Bronchial epithelial cell (primary cell): Measurements from ENCODE around the gene VPS18. TPM values are rescaled to one million over a fixed set of nuclear protein-coding genes. Genes with fewer than 3 reads are reported as not detected.

ENCODE experiments used
- DNase-seq: peaks from one replicate; pipeline ENCODE4 v3.0.0-alpha.2; 2010; ENCODE audit warnings: low read depth
- FAIRE-seq: peaks from 2 replicates; lab custom pipeline; 2011; peaks lifted over from hg19 to GRCh38; lab: Jason Lieb, UNC
- H3K27me3 ChIP-seq: 2 replicates; pipeline ENCODE4 v1.5.1; 2011; ENCODE audit warnings: low read length; ENCODE audit not compliant: control insufficient read depth, insufficient read depth
- H3K36me3 ChIP-seq: 2 replicates; pipeline ENCODE4 v1.5.1; 2011; ENCODE audit warnings: low read length; ENCODE audit not compliant: control insufficient read depth, insufficient read depth
- H3K4me3 ChIP-seq: 2 replicates; pipeline ENCODE4 v1.5.1; 2011; ENCODE audit warnings: mild to moderate bottlenecking, low read depth, low read length, control low read depth
- CTCF ChIP-seq: IDR thresholded peaks from 2 replicates; pipeline ENCODE4 v1.5.1; 2011; ENCODE audit warnings: mild to moderate bottlenecking, moderate library complexity, low read length, control low read depth, inconsistent platforms; ENCODE audit not compliant: insufficient read depth, severe bottlenecking
- total RNA-seq: library from RNA; depleted of rRNA; stranded (reverse); fragments of >200 nt; gene quantifications from 2 replicates; pipeline ENCODE4 v1.2.1, GENCODE V29; 2014

The VPS18 gene
- total RNA-seq, 1 donor from 2014 or later: 26.3 TPM

- Histone ChIP-seq H3K4me3 (no peak overlapping the region), H3K36me3 (peaks cover 31% of the 10 kb centered on the region), H3K27me3 (no peaks in the 10 kb centered on the region)
- TF ChIP-seq CTCF: no peak
- FAIRE-seq (no peak), DNase-seq (no peak)
Measured at GRCh38 chr15:40900256-40901052, 6.2 kb downstream of the VPS18 start.

- no peak overlapping the region for H3K4me3 ChIP-seq
- H3K36me3 ChIP-seq: peaks cover 30% of the 10 kb centered on the region
- DNase-seq: no peak
- no peaks in the 10 kb centered on the region for H3K27me3 ChIP-seq
- no peak for TF ChIP-seq CTCF
- no peak for FAIRE-seq
Measured at GRCh38 chr15:40901053-40901443, 6.8 kb downstream of the VPS18 start.

- peak; percentile 43 for DNase-seq
- Histone ChIP-seq H3K27me3 (no peaks in the 10 kb centered on the region), H3K4me3 (no peak overlapping the region), H3K36me3 (peaks cover 30% of the 10 kb centered on the region)
- peak; percentile 43 for FAIRE-seq
- TF ChIP-seq CTCF: no peak
Measured at GRCh38 chr15:40902605-40903561, 8.6 kb downstream of the VPS18 start.

- no peak for TF ChIP-seq CTCF
- FAIRE-seq (peak; percentile 13), DNase-seq (no peak)
- Histone ChIP-seq H3K27me3 (no peaks in the 10 kb centered on the region), H3K4me3 (no peak overlapping the region), H3K36me3 (peaks cover 21% of the 10 kb centered on the region)
Measured at GRCh38 chr15:40904552-40905201, 10.4 kb downstream of the VPS18 start.

GRCh38 chr15:40906091-40906990 lies 12.1 kb downstream of the VPS18 start:
- H3K4me3 ChIP-seq: peak overlapping the region; percentile 8
- FAIRE-seq: no peak
- DNase-seq: peak; percentile 63

More at GRCh38 chr15:40906091-40906990, 12.1 kb downstream of the VPS18 start:
- Histone ChIP-seq H3K36me3 (peaks cover 9% of the 10 kb centered on the region), H3K27me3 (no peaks in the 10 kb centered on the region)
- TF ChIP-seq CTCF: peak; percentile 82
